GM21423 (cell line): Measurements from ENCODE around the gene CNIH1.
"Not testable (repeated sequence)": the region's sequence is repeated elsewhere in the genome, so short reads cannot be mapped to it uniquely, and the experiment has no call there.

ENCODE experiments used
- ATAC-seq: cut with Tn5 transposase; IDR thresholded peaks from one replicate; pipeline ENCODE4 v1.9.1; 2021; ENCODE audit warnings: mild to moderate bottlenecking, moderate library complexity; ENCODE audit not compliant: unreplicated experiment

Gene CNIH1

DNA sequence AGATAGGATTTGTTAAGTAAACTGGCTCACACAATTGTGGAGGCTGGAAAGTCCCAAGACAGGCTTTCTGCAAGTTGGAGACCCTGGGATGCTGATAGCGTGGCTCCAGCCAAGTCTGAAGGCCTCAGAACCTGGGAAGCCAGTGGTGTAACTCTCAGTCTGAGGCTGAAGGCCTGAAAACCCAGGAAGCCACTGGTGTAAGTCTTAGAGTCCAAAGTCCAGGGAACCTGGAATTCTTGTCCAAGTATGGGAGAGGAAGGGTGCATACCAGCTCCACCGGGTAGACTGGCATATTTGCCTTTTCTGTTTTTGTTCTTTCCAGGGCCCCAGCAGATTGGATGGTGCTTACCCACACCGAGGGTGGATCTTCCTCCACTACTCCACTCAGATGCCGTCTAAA is 29.5 kb upstream of the CNIH1 start:
- no peak for ATAC-seq

- ATAC-seq = no peak
Observed at GRCh38 chr14:54467280-54467679, 26.1 kb upstream of the CNIH1 start.

GRCh38 chr14:54465654-54466053 is 24.5 kb upstream of the CNIH1 start:
- no peak for ATAC-seq

DNA sequence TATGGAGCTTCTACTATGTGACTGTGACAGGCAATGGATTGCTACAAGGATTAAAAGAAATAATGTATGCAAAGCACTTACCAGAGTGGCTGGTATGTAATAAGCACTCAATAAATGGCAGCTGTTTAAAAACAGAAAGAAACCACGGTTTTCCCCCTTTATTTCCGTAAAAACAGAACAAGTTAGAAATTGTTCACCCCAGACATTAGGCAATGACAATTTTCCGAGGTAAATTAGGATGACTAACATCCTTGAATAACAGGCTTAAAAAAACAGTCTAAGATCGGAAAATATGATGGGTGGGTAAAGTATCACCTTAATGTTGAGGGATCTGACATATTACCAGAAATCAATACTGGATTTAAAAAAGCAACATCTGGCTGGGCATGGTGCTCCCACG is 20.9 kb upstream of the CNIH1 start:
- ATAC-seq = no peak

GRCh38 chr14:54459106-54459505 is 17.9 kb upstream of the CNIH1 start:
- ATAC-seq = no peak

GRCh38 chr14:54458536-54458935 is 17.4 kb upstream of the CNIH1 start:
- not testable (repeated sequence) for ATAC-seq

DNA sequence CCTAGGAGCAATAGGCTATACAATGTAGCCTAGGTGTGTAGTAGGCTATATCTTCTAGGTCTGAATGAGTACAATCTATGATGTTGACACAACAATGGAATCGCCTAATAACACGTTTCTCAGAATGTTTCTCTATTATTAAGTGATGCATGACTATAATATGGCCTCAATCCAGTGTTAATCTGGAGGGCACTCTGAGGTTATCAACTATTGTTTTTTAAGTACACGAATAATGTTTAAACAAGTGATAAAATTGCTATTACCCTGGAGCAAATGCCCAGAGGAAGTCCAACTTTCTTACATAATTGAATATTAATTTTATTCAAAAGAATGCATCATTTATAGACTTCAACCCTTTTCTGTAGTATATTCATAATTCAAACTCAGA is 16.4 kb upstream of the CNIH1 start:
- ATAC-seq = no peak

GRCh38 chr14:54456820-54457608 is 15.8 kb upstream of the CNIH1 start:
- not testable (repeated sequence) for ATAC-seq

GRCh38 chr14:54455363-54455762 is 14.2 kb upstream of the CNIH1 start:
- no peak for ATAC-seq

DNA sequence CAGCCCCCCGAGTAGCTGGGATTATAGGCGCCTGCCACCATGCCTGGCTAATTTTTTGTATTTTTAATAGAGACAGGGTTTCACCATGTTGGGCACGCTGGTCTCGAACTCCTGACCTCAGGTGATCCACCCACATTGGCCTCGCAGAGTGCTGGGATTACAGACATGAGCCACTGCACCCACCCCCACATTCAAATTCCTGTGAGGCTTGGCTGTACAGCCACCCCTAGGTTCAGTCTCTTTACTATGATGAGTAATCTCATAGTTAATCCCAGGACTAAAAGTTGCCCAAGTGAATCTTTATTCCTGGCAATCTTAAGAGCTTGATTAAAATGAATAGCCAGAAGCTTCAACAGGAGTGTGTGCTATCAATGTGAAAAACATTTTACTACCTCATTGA is 12.8 kb upstream of the CNIH1 start:
- ATAC-seq = not testable (repeated sequence)

DNA sequence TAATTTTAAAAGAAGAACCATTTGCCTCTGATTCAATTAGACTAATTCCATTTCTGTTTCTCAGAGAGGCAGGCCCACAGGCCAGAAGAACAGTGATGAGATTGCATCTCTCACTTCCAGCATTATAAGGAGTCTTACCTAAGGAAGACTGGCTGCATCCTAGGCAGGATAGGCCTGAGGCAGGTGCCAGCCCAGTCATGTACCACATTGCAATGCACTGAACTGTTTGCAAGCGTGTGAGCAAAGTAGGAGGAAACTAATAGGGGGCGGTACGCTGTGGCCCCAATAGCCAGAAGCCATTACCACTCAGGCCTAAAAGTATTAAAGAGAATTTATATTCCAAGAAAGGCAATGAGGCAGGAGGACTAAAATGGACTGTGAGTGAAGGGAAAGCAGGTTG is 12.1 kb upstream of the CNIH1 start:
- no peak for ATAC-seq

DNA sequence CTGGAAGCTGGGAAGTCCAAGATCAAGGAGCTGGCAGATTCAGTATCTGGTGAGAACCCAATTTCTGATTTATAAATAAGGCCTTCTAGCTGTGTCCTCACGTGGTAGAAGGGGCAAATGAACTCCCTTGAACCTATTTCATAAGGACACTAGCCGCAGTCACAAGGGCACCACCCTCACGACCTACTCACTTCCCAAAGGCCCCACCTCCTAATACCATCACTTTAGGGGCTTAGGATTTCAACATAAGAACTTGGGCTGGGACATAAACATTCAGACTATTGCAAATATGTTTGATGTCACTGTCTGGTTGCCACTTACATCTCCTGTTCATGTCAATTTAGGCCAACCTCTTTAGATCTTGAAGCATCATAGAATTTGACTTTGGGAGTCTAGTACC is 10.8 kb upstream of the CNIH1 start:
- ATAC-seq = no peak

- ATAC-seq = no peak
Observed at GRCh38 chr14:54451121-54451601, 10.0 kb upstream of the CNIH1 start.

GRCh38 chr14:54450535-54450934 is 9.4 kb upstream of the CNIH1 start:
- ATAC-seq = peak; percentile 63

GRCh38 chr14:54447231-54447692 is 6.1 kb upstream of the CNIH1 start:
- no peak for ATAC-seq

DNA sequence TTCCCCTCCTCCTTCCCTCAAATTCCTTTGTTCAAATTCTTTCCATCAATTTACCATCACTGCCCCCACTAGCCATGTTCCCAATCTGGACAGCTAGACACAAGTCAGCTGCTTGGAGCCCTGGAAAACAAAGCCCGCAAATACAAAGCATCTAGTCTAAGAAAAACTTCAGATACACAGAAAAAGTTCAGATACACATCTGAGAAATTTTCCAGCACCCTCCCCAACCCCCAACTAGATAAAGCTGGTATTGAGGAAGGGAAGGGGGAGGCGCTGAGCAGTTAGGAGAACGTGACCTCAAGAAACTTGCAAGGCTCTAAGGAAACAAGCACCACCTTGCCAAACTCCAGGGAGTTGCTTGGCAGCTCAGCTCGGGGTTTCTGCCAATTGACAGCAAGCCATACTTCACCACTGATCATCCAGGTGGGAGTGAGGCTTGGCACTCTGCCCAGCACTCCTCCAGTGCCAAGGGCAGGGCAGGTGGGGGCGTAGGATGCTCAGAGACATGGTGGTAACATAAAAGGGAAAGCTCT is 5.1 kb upstream of the CNIH1 start:
- ATAC-seq = no peak

DNA sequence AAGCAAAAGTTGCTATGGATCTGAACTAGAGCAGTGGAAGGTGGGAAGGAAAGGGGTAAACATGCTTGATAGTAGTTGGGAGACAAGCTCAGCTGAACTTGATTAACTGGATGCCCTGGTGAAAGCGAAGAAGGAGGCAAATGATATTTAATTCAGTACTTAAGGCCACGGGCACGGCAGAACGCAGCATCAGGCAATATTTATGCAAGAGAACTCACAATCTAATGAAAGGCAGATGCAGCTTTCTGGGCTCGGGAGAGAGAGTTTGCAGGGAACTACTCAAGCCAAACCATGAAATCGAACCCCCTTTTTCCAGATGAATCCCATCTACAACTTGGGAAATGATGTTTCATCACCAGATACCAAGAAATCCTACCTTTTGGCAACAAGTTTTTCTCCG is 3.5 kb upstream of the CNIH1 start:
- no peak for ATAC-seq

DNA sequence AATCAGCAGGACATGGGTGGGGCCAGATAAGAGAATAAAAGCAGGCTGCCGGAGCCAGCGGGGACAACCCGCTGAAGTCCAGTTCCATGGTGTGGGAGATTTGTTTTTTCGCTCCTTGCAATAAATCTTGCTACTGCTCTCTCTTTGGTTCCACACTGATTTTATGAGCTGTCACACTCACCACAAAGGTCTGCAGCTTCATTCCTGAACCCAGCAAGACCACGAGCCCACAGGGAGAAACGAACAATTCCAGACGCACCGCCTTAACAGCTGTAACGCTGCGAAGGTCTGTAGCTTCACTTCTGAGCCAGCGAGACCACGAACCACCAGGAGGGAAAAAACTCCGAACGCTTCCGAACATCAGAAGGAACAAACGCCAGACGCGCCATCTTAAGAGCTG is 2.8 kb upstream of the CNIH1 start:
- ATAC-seq = no peak

GRCh38 chr14:54442961-54443360 is 1.8 kb upstream of the CNIH1 start:
- not testable (repeated sequence) for ATAC-seq

DNA sequence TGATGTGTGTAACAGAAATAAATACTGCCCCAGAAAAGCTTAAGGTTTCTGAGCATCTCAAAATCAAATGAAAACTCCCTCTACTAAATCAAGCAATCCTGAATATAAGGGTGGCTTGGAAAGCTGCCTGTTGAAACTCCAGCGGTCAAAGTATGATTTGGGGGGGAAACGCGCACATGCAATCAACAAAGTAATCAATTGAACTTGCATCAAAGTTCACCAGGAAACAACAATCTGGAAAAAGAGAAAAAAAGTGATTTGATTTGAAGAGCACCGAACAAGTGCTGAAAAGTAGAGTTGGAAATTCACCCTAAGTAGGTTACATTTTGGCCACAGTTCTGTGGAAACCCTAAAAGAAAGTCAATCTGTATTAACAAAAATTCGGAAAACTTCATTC is 700 bp downstream of the CNIH1 start:
- ATAC-seq = no peak

DNA sequence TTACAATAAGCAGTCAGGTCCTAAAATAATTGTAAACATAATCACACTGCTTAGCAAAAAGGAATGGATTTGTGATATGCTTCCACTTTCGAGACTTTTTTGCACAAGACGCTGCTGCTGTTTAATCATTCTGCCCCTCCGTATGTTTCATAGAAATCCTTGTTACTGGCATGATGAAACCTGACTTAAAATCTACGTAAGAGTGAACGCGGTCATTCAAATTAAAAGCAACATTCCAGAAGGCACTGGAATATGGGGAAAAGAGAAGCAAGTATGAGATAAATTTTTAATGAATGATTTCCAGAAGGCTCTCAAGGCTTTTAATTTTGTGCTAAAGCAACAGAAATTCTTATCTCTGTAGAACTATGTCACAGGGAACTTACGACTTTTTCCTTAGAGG is 1.1 kb downstream of the CNIH1 start:
- ATAC-seq = no peak

DNA sequence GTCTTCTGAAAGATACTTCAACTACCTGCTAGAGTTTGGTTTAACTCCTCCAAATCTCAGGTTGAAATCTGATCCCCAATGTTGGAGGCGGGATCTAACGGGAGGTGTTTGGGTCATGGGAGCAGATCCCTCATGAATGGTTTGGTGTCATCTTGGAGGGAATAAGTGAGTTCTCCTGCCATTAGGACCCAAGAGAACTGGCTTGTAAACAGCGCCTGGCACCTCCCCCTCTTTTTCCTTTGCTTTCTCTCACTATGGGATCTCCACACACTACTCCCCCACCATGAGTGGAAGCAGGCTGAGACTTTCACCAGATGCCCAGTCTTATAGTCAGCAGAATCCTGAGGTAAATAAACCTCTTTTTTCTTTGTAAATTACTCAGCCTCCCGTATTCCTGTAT is 2.5 kb downstream of the CNIH1 start:
- no peak for ATAC-seq

DNA sequence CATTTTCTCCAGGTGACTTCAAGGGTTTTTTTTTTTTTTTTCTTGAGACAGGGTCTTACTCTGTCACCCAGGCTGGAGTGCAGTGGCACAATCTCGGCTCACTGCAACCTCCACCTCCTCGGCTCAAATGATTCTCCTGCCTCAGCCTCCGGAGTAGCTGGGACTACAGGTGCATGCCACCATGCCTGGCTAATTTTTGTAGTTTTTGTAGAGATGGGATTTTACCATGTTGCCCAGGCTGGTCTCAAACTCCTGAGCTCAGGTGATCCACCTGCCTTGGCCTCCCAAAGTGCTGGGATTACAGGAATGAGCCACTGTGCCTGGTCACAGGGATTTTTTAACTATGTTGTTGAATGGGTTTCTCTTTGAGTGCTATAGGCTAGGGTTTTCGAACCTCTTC is 3.2 kb downstream of the CNIH1 start:
- not testable (repeated sequence) for ATAC-seq
